ENCODE data around the gene PDE8B.

PDE8B gene

DNA sequence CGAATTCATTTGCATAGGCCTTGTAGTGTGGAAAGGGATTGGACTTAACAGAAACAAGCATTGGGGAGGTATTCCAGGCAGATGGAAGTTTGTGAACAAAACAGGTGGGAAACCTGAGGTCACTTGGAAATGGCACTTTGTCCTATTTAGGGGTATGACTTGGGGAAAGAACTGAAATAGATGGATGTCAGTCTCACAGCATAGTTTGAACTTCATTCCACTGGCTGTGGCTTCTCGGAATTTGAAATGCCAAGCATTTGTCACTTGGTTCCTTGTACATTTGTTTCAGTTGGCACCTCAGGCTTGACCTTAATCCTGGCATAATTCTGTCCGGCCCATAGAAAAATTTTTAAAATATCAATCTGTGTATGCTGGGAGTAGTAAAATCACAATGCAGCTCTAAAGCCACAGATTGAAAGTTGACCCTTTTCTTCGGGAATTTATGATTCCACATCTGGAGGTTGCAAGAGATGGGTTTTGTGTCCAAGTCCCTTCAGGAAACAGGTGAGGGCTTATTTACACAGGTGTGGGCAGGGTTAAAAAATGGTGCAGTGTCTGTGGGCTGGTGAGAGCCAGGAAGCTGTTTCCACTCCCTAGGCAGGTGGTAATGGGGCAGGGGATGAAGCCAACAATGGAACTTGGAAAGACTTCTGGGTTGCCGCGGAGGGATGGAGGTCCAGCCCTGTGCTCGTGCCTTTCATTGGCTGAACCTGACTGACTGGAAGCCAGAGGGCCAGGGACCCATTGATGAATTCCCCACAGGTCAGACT is 39.2 kb upstream of the PDE8B start:
- Histone ChIP-seq H3K27me3 (no peaks in the 10 kb centered on the region), H3K27ac (no peak overlapping the region), H3K4me2 (no peak overlapping the region), H3K4me1 (0 out of 20 replicates have a peak, but pooled peaks cover 0 to 5% (median 0%) of the 10 kb centered on the region in 10 experiments), H3K9me3 (replicated peaks in 1 of 11) (no peaks in the 10 kb centered on the region), H3K9ac (no peak overlapping the region), H3K36me3 (no peaks in the 10 kb centered on the region), H4K20me1 (no peaks in the 10 kb centered on the region), H3K4me3 (no peak overlapping the region)
- no peak for TF ChIP-seq Cebpa-rat (IDR thresholded peaks at IDR 0.05)

- H3K9me3 ChIP-seq (replicated peaks in 1 of 11): no peaks in the 10 kb centered on the region
- H3K27ac ChIP-seq: no peak overlapping the region
- no peaks in the 10 kb centered on the region for H3K27me3 ChIP-seq
- H3K4me1 ChIP-seq: 0 out of 20 replicates have a peak, but pooled peaks cover 0 to 5% (median 0%) of the 10 kb centered on the region in 10 experiments
- H3K4me2 ChIP-seq: no peak overlapping the region
- no peak overlapping the region for H3K9ac ChIP-seq
- no peaks in the 10 kb centered on the region for H4K20me1 ChIP-seq
- no peak overlapping the region for H3K4me3 ChIP-seq
- TF ChIP-seq Cebpa-rat (IDR thresholded peaks at IDR 0.05): no peak
- H3K36me3 ChIP-seq: no peaks in the 10 kb centered on the region
Observed at GRCh38 chr5:77172713-77173328, 37.7 kb upstream of the PDE8B start.

- H3K4me3 ChIP-seq: no peak overlapping the region
- no peaks in the 10 kb centered on the region for H3K4me1 ChIP-seq
- H3K9ac ChIP-seq: no peak overlapping the region
- H4K20me1 ChIP-seq: no peaks in the 10 kb centered on the region
- H3K4me2 ChIP-seq: no peak overlapping the region
- no peak overlapping the region for H3K27ac ChIP-seq
- H3K36me3 ChIP-seq: no peaks in the 10 kb centered on the region
- no peaks in the 10 kb centered on the region for H3K27me3 ChIP-seq
- H3K9me3 ChIP-seq (replicated peaks in 1 of 11): no peaks in the 10 kb centered on the region
- no peak for TF ChIP-seq Cebpa-rat (IDR thresholded peaks at IDR 0.05)
Observed at GRCh38 chr5:77174526-77174925, 36.0 kb upstream of the PDE8B start.

GRCh38 chr5:77175231-77175630 is 35.2 kb upstream of the PDE8B start:
- no peaks in the 10 kb centered on the region for H3K36me3 ChIP-seq
- H3K9me3 ChIP-seq (replicated peaks in 1 of 11): peaks cover 0 to 5% (median 0%) of the 10 kb centered on the region in 11 experiments; a peak in 5 of 22 replicates
- H3K4me1 ChIP-seq: no peaks in the 10 kb centered on the region
- TF ChIP-seq Cebpa-rat (IDR thresholded peaks at IDR 0.05): no peak
- no peak overlapping the region for H3K4me3 ChIP-seq
- no peaks in the 10 kb centered on the region for H4K20me1 ChIP-seq
- no peak overlapping the region for H3K27ac ChIP-seq
- no peak overlapping the region for H3K4me2 ChIP-seq
- H3K9ac ChIP-seq: no peak overlapping the region
- H3K27me3 ChIP-seq: peaks cover 0 to 4% (median 0%) of the 10 kb centered on the region in 11 experiments; a peak in 4 of 22 replicates

DNA sequence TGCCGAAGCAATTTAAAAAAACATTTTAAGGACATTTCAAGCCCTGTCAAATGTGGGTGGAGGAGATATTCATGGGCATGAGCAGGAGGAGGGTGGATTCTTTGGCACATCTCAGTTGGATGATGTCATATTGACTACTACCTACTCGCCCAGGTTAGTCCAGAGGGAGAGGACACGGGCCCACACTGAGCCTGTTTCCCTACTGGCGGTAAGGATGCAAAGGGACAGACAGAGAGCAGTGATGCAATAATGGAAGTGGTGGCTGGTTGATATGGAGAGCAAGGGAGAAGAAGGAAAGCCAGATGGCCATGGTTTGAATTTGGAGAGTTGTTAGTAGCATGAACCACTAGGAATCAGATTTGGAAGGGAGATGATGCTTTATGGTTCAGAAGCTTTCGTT is 34.1 kb upstream of the PDE8B start:
- no peak overlapping the region for H3K9ac ChIP-seq
- peaks cover 0 to 3% (median 2%) of the 10 kb centered on the region in 10 experiments; a peak in 9 of 20 replicates for H3K4me1 ChIP-seq
- H3K27me3 ChIP-seq: peaks cover 0 to 8% (median 0%) of the 10 kb centered on the region in 11 experiments; a peak in 4 of 22 replicates
- H3K9me3 ChIP-seq (replicated peaks in 1 of 11): peaks cover 0 to 7% (median 0%) of the 10 kb centered on the region in 11 experiments; a peak in 5 of 22 replicates
- H3K36me3 ChIP-seq: no peaks in the 10 kb centered on the region
- no peak overlapping the region for H3K27ac ChIP-seq
- H3K4me2 ChIP-seq: no peak overlapping the region
- no peak overlapping the region for H3K4me3 ChIP-seq
- TF ChIP-seq Cebpa-rat (IDR thresholded peaks at IDR 0.05): no peak
- H4K20me1 ChIP-seq: no peaks in the 10 kb centered on the region

- Histone ChIP-seq H3K4me3 (no peak overlapping the region), H3K4me2 (no peak overlapping the region), H4K20me1 (no peaks in the 10 kb centered on the region), H3K9ac (no peak overlapping the region), H3K36me3 (no peaks in the 10 kb centered on the region), H3K9me3 (replicated peaks in 1 of 11) (peaks cover 0 to 7% (median 0%) of the 10 kb centered on the region in 11 experiments; a peak in 5 of 22 replicates), H3K4me1 (peaks cover 0 to 11% (median 8%) of the 10 kb centered on the region in 10 experiments; a peak in 9 of 20 replicates), H3K27ac (no peak overlapping the region), H3K27me3 (peaks cover 0 to 8% (median 0%) of the 10 kb centered on the region in 11 experiments; a peak in 4 of 22 replicates)
- no peak for TF ChIP-seq Cebpa-rat (IDR thresholded peaks at IDR 0.05)
Observed at GRCh38 chr5:77177576-77177975, 32.9 kb upstream of the PDE8B start.

DNA sequence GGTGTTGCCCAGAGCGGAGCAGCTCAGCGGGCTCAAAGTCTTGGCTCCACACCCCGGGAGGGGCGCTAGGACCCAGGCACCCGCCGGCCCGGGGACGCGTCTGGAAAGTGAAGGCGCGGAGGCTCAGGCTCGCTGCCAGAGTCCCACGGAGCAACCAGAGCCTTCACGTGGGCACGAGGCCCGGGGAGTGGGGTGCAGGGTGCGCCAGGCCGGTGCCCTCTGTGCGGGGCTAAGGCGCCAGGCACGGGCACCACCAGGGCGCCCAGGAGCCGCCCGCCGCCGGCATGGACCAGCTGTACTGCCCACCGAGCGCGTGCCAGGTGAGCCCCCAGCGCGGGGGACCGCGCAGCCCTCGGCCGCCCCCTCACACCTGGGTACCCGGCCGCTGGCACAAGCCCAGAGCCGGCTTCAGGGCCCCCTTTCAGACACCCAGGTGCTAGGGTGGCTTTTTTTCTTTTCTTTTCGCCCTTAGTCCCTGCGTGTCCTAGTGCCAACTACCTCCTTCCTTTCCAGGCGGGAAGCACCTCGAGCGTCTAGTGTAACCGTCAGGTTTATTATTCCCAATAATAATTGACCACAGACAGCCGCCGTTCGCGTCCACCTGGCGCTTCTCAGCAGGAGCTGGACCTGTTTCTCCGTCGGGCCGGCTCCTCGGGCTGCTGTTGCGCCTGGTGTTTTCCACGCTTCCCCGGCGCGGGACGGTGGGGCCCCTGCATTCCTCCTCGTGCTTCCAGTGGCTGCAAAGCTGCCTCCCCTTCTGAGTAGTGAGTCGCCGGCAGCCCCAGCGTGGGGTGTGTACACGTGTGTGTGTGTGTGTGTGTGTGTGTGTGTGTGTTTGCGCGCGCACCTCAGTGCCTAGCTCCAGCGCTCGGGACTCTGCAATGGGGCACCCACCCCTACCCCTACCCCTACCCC is 30.1 kb upstream of the PDE8B start:
- H3K4me1 ChIP-seq: peaks cover 0 to 11% (median 8%) of the 10 kb centered on the region in 10 experiments; a peak in 9 of 20 replicates
- no peaks in the 10 kb centered on the region for H3K36me3 ChIP-seq
- no peaks in the 10 kb centered on the region for H4K20me1 ChIP-seq
- H3K9me3 ChIP-seq (replicated peaks in 1 of 11): peaks cover 0 to 7% (median 0%) of the 10 kb centered on the region in 11 experiments; a peak in 6 of 22 replicates
- no peak overlapping the region for H3K4me3 ChIP-seq
- H3K27ac ChIP-seq: no peak overlapping the region
- no peak overlapping the region for H3K4me2 ChIP-seq
- TF ChIP-seq Cebpa-rat (IDR thresholded peaks at IDR 0.05): no peak
- no peak overlapping the region for H3K9ac ChIP-seq
- peaks cover 0 to 8% (median 0%) of the 10 kb centered on the region in 11 experiments; a peak in 4 of 22 replicates for H3K27me3 ChIP-seq

DNA sequence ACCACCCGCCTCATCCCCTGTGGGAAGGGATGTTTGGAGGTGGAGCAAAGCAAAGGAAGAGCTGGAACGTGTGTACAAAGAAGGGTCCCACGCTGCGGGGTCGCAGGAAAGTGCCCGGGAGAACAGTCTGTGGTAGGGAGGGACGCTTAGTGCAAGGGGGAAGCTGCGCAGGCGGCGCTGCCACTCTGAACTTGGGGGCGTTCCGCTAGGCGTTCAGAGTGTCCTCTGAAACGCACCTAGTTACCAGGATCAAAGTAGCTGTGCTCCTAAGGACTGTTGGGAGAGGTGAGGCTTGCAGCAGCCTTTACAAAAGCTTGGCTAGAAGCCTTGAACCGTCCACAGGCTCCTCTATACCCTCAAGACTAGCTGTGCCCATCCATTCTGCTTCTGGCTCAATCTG is 29.3 kb upstream of the PDE8B start:
- Histone ChIP-seq H3K4me1 (peaks cover 0 to 11% (median 8%) of the 10 kb centered on the region in 10 experiments; a peak in 9 of 20 replicates), H3K27ac (no peak overlapping the region), H3K4me3 (no peak overlapping the region), H3K27me3 (peaks cover 0 to 8% (median 0%) of the 10 kb centered on the region in 11 experiments; a peak in 4 of 22 replicates), H3K9me3 (replicated peaks in 1 of 11) (peaks cover 0 to 7% (median 0%) of the 10 kb centered on the region in 11 experiments; a peak in 6 of 22 replicates), H3K9ac (no peak overlapping the region), H3K36me3 (no peaks in the 10 kb centered on the region), H3K4me2 (peak overlapping the region in 7 of 11 experiments; percentile 19 to 53 (median 47); a peak in 13 of 22 replicates), H4K20me1 (no peaks in the 10 kb centered on the region)
- TF ChIP-seq Cebpa-rat (IDR thresholded peaks at IDR 0.05): no peak
